Nephron progenitor cell (in vitro differentiated cells): ENCODE measurements around the gene PDE6H.

Experiments
- DNase-seq: peaks from one replicate; pipeline ENCODE4 v3.0.0; 2021
- H3K27ac Mint-ChIP-seq: 2 replicates; pipeline ENCODE4 v1.8.0; 2021; ENCODE audit warnings: mild to moderate bottlenecking, moderate library complexity, mixed read lengths
- H3K27me3 Mint-ChIP-seq: 2 replicates; pipeline ENCODE4 v1.8.0; 2021; ENCODE audit warnings: mild to moderate bottlenecking, low read depth, mixed read lengths; ENCODE audit not compliant: poor library complexity
- H3K36me3 Mint-ChIP-seq: 2 replicates; pipeline ENCODE4 v1.8.0; 2021; ENCODE audit warnings: low read depth, mixed read lengths
- H3K4me1 Mint-ChIP-seq: 2 replicates; pipeline ENCODE4 v1.8.0; 2021; ENCODE audit warnings: mixed read lengths
- H3K4me3 Mint-ChIP-seq: 2 replicates; pipeline ENCODE4 v1.8.0; 2021; ENCODE audit warnings: mild to moderate bottlenecking, moderate library complexity, mixed read lengths
- H3K9me3 Mint-ChIP-seq: 2 replicates; pipeline ENCODE4 v1.8.0; 2021; ENCODE audit warnings: mild to moderate bottlenecking, moderate library complexity, mixed read lengths
- TF ChIP-seq, protein P1 (sequence below): fragments of 200-600 bp; sonication (generic); IDR thresholded peaks from 2 replicates; pipeline ENCODE4 v1.5.0; 2021; ENCODE audit warnings: antibody characterized with exemption

Gene PDE6H

DNA sequence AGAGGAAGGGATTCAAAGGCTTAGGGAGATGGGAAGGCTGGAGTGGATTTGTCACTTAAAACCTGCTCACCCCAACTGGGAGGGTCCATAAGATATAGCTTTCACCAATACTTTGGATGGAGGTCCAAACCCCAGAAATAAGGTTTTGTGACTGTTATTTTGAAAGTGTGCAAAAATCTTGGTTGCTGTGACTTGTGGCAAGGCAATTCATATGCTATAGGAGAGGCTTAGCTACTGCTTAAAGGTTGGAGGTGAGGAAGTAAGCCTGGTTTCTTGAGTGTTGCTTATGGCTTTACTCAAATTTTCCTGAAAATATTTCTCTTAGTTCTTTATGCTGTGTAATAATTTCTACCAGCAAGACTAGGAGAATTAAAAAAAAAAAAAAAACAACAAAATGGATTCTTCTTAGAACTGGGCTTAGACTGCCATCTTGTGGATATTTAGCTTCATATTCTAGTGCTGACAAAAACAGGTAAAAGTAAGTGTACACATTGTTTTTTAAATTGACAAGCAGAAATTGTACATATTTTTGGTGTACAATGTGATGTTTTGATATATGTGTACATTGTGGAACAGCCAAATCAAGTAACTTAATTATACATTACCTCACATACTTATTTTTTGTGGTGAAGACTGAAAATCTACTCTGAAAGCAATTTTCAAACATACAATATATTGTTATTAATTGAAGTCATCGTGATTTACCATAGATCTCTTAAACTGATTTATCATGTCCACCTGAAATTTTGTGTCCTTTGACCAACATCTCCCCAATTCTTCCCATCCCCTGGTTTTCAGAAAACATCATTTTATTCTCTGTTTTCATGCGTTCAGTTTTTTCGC is 23.0 kb downstream of the PDE6H start:
- Mint-ChIP-seq H3K9me3 (peaks cover 7% of the 10 kb centered on the region), H3K36me3 (no peaks in the 10 kb centered on the region), H3K27ac (no peak overlapping the region), H3K4me1 (peaks cover 23% of the 10 kb centered on the region), H3K27me3 (peaks cover 4% of the 10 kb centered on the region), H3K4me3 (no peak overlapping the region)
- no peak for DNase-seq
- TF ChIP-seq, protein P1, sequence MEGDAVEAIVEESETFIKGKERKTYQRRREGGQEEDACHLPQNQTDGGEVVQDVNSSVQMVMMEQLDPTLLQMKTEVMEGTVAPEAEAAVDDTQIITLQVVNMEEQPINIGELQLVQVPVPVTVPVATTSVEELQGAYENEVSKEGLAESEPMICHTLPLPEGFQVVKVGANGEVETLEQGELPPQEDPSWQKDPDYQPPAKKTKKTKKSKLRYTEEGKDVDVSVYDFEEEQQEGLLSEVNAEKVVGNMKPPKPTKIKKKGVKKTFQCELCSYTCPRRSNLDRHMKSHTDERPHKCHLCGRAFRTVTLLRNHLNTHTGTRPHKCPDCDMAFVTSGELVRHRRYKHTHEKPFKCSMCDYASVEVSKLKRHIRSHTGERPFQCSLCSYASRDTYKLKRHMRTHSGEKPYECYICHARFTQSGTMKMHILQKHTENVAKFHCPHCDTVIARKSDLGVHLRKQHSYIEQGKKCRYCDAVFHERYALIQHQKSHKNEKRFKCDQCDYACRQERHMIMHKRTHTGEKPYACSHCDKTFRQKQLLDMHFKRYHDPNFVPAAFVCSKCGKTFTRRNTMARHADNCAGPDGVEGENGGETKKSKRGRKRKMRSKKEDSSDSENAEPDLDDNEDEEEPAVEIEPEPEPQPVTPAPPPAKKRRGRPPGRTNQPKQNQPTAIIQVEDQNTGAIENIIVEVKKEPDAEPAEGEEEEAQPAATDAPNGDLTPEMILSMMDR, result peak; percentile 79

DNA sequence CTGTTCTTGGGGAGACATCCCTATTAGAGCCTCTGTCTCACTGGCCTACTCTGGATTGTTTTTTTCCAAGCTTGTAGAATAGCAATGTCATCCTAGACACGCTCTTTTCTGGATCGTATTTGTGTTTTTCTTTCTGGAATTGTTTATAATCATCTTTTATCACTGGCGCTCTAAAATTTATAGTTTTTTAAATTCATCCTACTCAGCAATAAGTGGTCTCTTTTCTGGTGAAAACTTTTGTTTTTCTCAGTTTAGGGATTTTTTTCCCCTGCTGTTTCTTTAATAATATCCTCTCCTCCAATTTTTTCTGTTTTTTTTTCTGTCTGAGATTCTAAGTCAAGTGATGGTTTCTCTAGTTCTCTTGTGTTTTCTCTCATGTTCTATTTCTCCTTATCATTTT is 25.2 kb downstream of the PDE6H start:
- no peaks in the 10 kb centered on the region for H3K9me3 Mint-ChIP-seq
- H3K27me3 Mint-ChIP-seq, result peaks cover 6% of the 10 kb centered on the region

DNA sequence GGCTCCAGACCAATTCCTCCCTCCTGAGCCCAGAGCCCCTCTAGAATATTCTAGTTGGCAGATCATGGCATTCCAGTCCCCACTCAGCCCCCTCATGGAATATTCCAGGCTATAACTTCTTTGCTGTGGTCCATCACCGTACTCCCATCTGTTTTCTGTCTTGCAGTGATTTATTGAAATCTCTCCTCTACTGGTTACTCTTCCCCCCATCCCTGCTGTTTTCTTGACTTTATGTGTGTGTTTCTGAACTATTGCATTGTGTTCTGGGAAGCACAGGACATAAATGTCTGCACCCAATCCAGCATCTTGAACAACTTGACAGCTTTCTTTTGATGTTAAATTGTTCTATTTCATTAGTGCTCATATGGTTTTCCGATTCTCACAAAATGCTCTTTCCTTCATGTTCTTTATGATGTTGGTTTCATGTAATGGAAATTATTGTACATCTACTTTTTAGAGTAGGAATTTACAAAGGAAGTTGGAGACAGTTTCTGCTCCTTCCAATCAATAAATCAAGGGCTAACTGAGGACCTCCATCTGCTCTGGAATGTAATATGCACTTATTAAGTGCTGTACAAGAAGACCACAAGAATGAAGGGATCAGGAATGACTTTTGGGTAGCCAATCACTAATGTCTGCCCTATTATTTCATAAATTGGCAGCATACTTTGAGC is 26.3 kb downstream of the PDE6H start:
- Mint-ChIP-seq H3K9me3 (no peaks in the 10 kb centered on the region), H3K27ac (no peak overlapping the region), H3K27me3 (peaks cover 2% of the 10 kb centered on the region), H3K4me3 (no peak overlapping the region), H3K36me3 (no peaks in the 10 kb centered on the region), H3K4me1 (peaks cover 44% of the 10 kb centered on the region)
- TF ChIP-seq, protein P1, result no peak
- no peak for DNase-seq

More for the DNA sequence above, 25.2 kb downstream of the PDE6H start:
- Mint-ChIP-seq H3K36me3 (no peaks in the 10 kb centered on the region), H3K4me1 (peaks cover 43% of the 10 kb centered on the region), H3K27ac (no peak overlapping the region), H3K4me3 (no peak overlapping the region)
- DNase-seq, result no peak
- TF ChIP-seq, protein P1, result no peak

DNA sequence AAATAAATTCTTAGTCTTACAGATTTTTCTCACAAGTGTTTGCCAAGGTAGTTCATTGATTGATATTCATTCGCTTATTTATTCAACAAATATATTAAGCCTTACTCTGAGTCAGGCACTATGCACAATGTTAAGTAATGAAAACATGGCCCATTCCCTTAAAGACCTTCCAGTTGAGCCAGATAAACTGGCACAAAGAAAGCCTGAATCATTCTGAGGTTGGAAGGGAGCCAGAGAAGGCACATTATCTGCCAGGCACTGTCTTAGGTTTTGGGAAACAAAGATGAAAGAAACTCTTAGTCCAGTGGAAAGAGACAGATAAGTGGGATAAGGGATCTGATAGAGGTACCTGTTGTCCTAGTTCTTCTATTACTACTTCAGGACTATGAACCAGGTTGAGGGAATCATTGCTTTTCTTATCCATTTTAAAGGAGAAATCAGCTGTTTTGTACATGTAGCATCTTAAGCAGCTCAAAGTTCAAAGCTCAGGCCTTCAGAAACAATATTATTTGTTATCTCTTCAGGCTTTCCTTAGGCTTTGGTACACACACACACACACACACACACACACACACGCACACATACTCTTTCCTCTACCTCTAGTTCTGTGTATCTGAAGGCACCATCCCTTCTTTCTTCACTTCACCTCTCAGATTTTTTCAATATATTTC is 27.0 kb downstream of the PDE6H start:
- Mint-ChIP-seq H3K4me3 (no peak overlapping the region), H3K36me3 (no peaks in the 10 kb centered on the region), H3K27me3 (peaks cover 2% of the 10 kb centered on the region), H3K27ac (no peak overlapping the region), H3K4me1 (peaks cover 44% of the 10 kb centered on the region), H3K9me3 (no peaks in the 10 kb centered on the region)
- no peak for DNase-seq
- TF ChIP-seq, protein P1, result no peak

DNA sequence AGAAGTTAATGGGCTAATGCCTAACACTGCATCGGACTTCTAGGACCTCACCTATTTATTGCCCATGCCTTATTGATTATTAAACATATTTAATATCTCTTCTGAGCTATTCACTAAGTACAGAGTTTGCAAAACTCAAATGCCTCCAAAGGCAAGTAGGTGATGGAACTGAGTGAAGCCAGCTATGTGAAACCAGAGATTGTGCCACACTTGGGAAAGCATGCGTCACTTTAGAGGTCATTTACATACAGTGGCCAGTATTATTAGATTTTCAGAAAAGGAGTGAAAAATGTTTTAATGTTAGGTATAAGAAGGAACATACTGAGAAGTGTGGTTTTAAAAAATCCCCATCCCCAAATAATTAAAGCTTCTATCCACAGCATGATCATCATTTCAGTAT is 27.7 kb downstream of the PDE6H start:
- Mint-ChIP-seq H3K9me3 (no peaks in the 10 kb centered on the region), H3K4me1 (peaks cover 44% of the 10 kb centered on the region), H3K27me3 (peaks cover 2% of the 10 kb centered on the region), H3K4me3 (no peak overlapping the region), H3K27ac (no peak overlapping the region), H3K36me3 (no peaks in the 10 kb centered on the region)
- DNase-seq, result no peak
- TF ChIP-seq, protein P1, result no peak
